Neural cell (in vitro differentiated cells): ENCODE data around the gene MYO10. TPM values are rescaled to one million over a fixed set of nuclear protein-coding genes. Genes with fewer than 3 reads are reported as not detected.

Experiments
- H2AFZ ChIP-seq: fragments of 200-600, 300-800 bp; sonication (generic), shearing (Covaris generic); 2 replicates; pipeline ENCODE4 v1.6.0; 2014; ENCODE audit warnings: low read depth, mild to moderate bottlenecking, antibody characterized with exemption, low read length, moderate library complexity
- H3F3A ChIP-seq: fragments of 200-600 bp; shearing (Covaris generic); 2 replicates; pipeline ENCODE4 v1.6.1; 2016; ENCODE audit warnings: mild to moderate bottlenecking, moderate library complexity, mixed read lengths, antibody characterized with exemption, low read length; ENCODE audit not compliant: insufficient read depth, poor library complexity, severe bottlenecking
- H3K27ac ChIP-seq: fragments of 200-600, 300-800 bp; sonication (generic), shearing (Covaris generic); 2 replicates; pipeline ENCODE4 v1.5.1; 2014; ENCODE audit warnings: mild to moderate bottlenecking, low read length, moderate library complexity
- H3K27me3 ChIP-seq: fragments of 300-800, 200-600 bp; sonication (generic), shearing (Covaris generic); 2 replicates; pipeline ENCODE4 v1.6.0; 2014; ENCODE audit warnings: mild to moderate bottlenecking, low read depth, low read length, moderate library complexity; ENCODE audit not compliant: insufficient read depth
- H3K36me3 ChIP-seq: fragments of 300-800, 200-600 bp; sonication (generic), shearing (Covaris generic); 2 replicates; pipeline ENCODE4 v1.5.1; 2014; ENCODE audit warnings: mild to moderate bottlenecking, antibody characterized with exemption, low read length, moderate library complexity; ENCODE audit not compliant: insufficient read depth
- H3K4me2 ChIP-seq: fragments of 300-800, 200-600 bp; sonication (generic), shearing (Covaris generic); 2 replicates; pipeline ENCODE4 v1.6.0; 2014; ENCODE audit warnings: mild to moderate bottlenecking, low read length
- H3K4me3 ChIP-seq: fragments of 300-800, 200-600 bp; sonication (generic), shearing (Covaris generic); 2 replicates; pipeline ENCODE4 v1.5.1; 2014; ENCODE audit warnings: mild to moderate bottlenecking, low read length, moderate library complexity
- H3K79me2 ChIP-seq: fragments of 200-600 bp; shearing (Covaris generic); replicated peaks from 2 replicates; pipeline ENCODE4 v1.6.0; 2014; ENCODE audit warnings: mild to moderate bottlenecking, low read length, moderate library complexity; ENCODE audit not compliant: insufficient read depth
- H3K9ac ChIP-seq: fragments of 300-800, 200-600 bp; sonication (generic), shearing (Covaris generic); 2 replicates; pipeline ENCODE4 v1.6.1; 2016; ENCODE audit warnings: mild to moderate bottlenecking, low read length, mixed read lengths
- H3K9me2 ChIP-seq: fragments of 200-600 bp; shearing (Covaris generic); 2 replicates; pipeline ENCODE4 v1.6.1; 2016; ENCODE audit warnings: mild to moderate bottlenecking, low read length, mixed read lengths; ENCODE audit not compliant: insufficient read depth
- H3K9me3 ChIP-seq: fragments of 200-600, 300-800 bp; sonication (generic), shearing (Covaris generic); 2 replicates; pipeline ENCODE4 v1.6.1; 2016; ENCODE audit warnings: mild to moderate bottlenecking, mixed run types, low read length, moderate library complexity, mixed read lengths
- H4K20me1 ChIP-seq: fragments of 200-600 bp; shearing (Covaris generic); 2 replicates; pipeline ENCODE4 v1.6.1; 2016; ENCODE audit warnings: mild to moderate bottlenecking, mixed run types; ENCODE audit not compliant: insufficient read depth
- EP300 ChIP-seq: fragments of 450-650 bp; conservative IDR thresholded peaks from 2 replicates; pipeline ENCODE4 v1.6.1; 2014; ENCODE audit warnings: antibody characterized with exemption, mild to moderate bottlenecking, moderate library complexity; ENCODE audit not compliant: poor library complexity, severe bottlenecking
- EZH2 ChIP-seq: fragments of 200-600, 300-800 bp; shearing (Covaris generic), sonication (generic); IDR thresholded peaks from 2 replicates; pipeline ENCODE4 v1.6.1; 2014; ENCODE audit warnings: antibody characterized with exemption, low read length, borderline replicate concordance, mild to moderate bottlenecking; ENCODE audit not compliant: insufficient read depth, poor library complexity, severe bottlenecking
- MXI1 ChIP-seq: fragments of 450-650 bp; conservative IDR thresholded peaks from 2 replicates; pipeline ENCODE4 v1.6.1; 2014; ENCODE audit warnings: antibody characterized with exemption, mild to moderate bottlenecking; ENCODE audit not compliant: poor library complexity, severe bottlenecking
- POLR2AphosphoS5 ChIP-seq: IDR thresholded peaks from 2 replicates; pipeline ENCODE4 v1.6.1; 2012
- RAD21 ChIP-seq: fragments of 450-650 bp; conservative IDR thresholded peaks from 2 replicates; pipeline ENCODE4 v1.6.1; 2014; ENCODE audit warnings: antibody characterized with exemption, mild to moderate bottlenecking, moderate library complexity
- SMC3 ChIP-seq: fragments of 450-650 bp; conservative IDR thresholded peaks from 2 replicates; pipeline ENCODE4 v1.6.1; 2014; ENCODE audit warnings: antibody characterized with exemption, mild to moderate bottlenecking, moderate library complexity; ENCODE audit not compliant: poor library complexity
- TAF1 ChIP-seq: IDR thresholded peaks from 2 replicates; pipeline ENCODE4 v1.6.1; 2012; ENCODE audit warnings: low read depth
- polyA plus RNA-seq: library from polyadenylated mRNA; depleted of rRNA; stranded (reverse); fragments of >200 nt; gene quantifications from 2 replicates; pipeline ENCODE4 v1.2.3, GENCODE V29; 2014
- TF ChIP-seq, protein P1 (sequence below): IDR thresholded peaks from 2 replicates; pipeline ENCODE4 v1.6.1; 2012; ENCODE audit warnings: borderline replicate concordance
- TF ChIP-seq, protein P2 (sequence below): fragments of 450-650 bp; IDR thresholded peaks from 2 replicates; pipeline ENCODE4 v1.5.1; 2014; ENCODE audit warnings: antibody characterized with exemption, mild to moderate bottlenecking, moderate library complexity; ENCODE audit not compliant: poor library complexity, severe bottlenecking

The MYO10 gene
- polyA plus RNA-seq, 1 donor from 2014 or later, result 3.2 TPM

DNA sequence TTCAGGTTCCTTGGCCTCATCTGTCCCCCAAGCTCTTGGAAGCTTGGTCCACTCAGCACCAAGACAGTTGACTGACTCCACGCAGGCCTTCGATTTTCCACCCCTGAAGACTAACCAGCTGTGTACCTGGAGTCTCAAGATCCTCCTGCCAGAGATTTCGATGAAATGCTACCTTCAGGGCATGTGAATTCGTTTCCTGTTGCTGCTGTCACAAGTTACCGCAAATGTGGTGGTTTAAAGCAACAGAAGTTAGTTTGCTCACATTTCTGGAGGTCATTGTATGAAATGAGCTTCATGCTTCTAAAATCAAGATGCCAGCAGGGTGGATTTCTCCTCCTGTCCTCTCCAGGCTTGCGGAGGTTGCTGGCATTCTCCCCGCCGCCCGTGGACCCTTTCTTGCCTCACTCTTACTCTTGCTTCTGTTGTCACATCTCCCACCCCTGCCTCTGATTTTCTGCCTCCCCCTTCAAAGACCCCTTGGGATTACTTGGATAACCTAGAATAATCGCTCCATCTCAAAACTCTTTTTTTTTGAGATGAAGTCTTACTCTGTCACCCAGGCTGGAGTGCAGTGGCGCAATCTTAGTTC, 291.7 kb downstream of the MYO10 start:
- Histone ChIP-seq H4K20me1 (no peaks in the 10 kb centered on the region), H3K4me2 (no peak overlapping the region), H3K79me2 (no peaks in the 10 kb centered on the region), H2AFZ (no peak overlapping the region), H3K9ac (no peak overlapping the region), H3K27ac (no peak overlapping the region), H3K4me3 (no peak overlapping the region), H3K36me3 (no peaks in the 10 kb centered on the region), H3F3A (no peaks in the 10 kb centered on the region), H3K9me3 (no peaks in the 10 kb centered on the region), H3K27me3 (no peaks in the 10 kb centered on the region), H3K9me2 (no peaks in the 10 kb centered on the region)
- no peak for TF ChIP-seq SMC3
- TF ChIP-seq, protein P1, sequence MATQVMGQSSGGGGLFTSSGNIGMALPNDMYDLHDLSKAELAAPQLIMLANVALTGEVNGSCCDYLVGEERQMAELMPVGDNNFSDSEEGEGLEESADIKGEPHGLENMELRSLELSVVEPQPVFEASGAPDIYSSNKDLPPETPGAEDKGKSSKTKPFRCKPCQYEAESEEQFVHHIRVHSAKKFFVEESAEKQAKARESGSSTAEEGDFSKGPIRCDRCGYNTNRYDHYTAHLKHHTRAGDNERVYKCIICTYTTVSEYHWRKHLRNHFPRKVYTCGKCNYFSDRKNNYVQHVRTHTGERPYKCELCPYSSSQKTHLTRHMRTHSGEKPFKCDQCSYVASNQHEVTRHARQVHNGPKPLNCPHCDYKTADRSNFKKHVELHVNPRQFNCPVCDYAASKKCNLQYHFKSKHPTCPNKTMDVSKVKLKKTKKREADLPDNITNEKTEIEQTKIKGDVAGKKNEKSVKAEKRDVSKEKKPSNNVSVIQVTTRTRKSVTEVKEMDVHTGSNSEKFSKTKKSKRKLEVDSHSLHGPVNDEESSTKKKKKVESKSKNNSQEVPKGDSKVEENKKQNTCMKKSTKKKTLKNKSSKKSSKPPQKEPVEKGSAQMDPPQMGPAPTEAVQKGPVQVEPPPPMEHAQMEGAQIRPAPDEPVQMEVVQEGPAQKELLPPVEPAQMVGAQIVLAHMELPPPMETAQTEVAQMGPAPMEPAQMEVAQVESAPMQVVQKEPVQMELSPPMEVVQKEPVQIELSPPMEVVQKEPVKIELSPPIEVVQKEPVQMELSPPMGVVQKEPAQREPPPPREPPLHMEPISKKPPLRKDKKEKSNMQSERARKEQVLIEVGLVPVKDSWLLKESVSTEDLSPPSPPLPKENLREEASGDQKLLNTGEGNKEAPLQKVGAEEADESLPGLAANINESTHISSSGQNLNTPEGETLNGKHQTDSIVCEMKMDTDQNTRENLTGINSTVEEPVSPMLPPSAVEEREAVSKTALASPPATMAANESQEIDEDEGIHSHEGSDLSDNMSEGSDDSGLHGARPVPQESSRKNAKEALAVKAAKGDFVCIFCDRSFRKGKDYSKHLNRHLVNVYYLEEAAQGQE, result no peak
- TF ChIP-seq, protein P2, sequence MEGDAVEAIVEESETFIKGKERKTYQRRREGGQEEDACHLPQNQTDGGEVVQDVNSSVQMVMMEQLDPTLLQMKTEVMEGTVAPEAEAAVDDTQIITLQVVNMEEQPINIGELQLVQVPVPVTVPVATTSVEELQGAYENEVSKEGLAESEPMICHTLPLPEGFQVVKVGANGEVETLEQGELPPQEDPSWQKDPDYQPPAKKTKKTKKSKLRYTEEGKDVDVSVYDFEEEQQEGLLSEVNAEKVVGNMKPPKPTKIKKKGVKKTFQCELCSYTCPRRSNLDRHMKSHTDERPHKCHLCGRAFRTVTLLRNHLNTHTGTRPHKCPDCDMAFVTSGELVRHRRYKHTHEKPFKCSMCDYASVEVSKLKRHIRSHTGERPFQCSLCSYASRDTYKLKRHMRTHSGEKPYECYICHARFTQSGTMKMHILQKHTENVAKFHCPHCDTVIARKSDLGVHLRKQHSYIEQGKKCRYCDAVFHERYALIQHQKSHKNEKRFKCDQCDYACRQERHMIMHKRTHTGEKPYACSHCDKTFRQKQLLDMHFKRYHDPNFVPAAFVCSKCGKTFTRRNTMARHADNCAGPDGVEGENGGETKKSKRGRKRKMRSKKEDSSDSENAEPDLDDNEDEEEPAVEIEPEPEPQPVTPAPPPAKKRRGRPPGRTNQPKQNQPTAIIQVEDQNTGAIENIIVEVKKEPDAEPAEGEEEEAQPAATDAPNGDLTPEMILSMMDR, result no peak
- TF ChIP-seq EP300, result no peak
- no peak for TF ChIP-seq MXI1
- no peak for TF ChIP-seq EZH2
- TF ChIP-seq RAD21, result no peak
- TF ChIP-seq TAF1, result no peak
- TF ChIP-seq POLR2AphosphoS5, result no peak

DNA sequence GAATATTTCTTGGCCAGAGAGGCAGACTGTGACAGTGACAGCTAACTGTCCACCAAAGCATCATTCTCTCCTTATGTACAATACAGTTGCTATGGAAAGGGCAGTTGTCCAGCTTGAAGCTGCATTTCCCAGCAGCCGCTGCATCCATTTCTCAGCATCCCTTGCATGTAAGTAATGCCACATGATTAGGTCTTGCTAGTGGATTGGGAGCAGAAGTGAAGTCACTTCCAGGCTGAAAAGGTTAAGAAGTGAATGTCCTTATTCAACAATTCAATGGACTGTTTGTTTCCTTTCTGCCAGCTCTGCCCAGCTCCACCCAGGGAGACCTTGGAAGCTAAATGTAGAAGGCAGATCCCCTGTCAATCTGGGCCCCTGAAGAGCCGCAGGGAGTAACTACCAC, 293.2 kb downstream of the MYO10 start:
- no peaks in the 10 kb centered on the region for H4K20me1 ChIP-seq
- TF ChIP-seq SMC3 (no peak), POLR2AphosphoS5 (no peak)
- TF ChIP-seq, protein P1, result no peak
- no peaks in the 10 kb centered on the region for H3K9me3 ChIP-seq
- H3K4me3 ChIP-seq, result no peak overlapping the region
- H3K4me2 ChIP-seq, result no peak overlapping the region
- H3K27ac ChIP-seq, result no peak overlapping the region
- H3K9ac ChIP-seq, result no peak overlapping the region
- no peaks in the 10 kb centered on the region for H3K9me2 ChIP-seq
- no peaks in the 10 kb centered on the region for H3K79me2 ChIP-seq
- no peaks in the 10 kb centered on the region for H3K36me3 ChIP-seq
- H3F3A ChIP-seq, result no peaks in the 10 kb centered on the region
- H3K27me3 ChIP-seq, result no peaks in the 10 kb centered on the region
- H2AFZ ChIP-seq, result no peak overlapping the region
